ENCODE measurements around the gene HCRT.

HCRT gene

GRCh38 chr17:42180922-42181850, 4.1 kb downstream of the HCRT start, which contains the start of gene KCNH4:
KCNH4 (minus strand) TSS chr17:42181142; CDS start chr17:42180945, 197 bp downstream.
- Mint-ChIP-seq H3K36me3 (ENCODE audit: insufficient read depth) (peaks cover 8% of the 10 kb centered on the region), H3K27me3 (no peaks in the 10 kb centered on the region), H3K9me3 (no peaks in the 10 kb centered on the region), H3K27ac (ENCODE audit: low read depth) (no peak within 1 kb of the TSS), H3K4me1 (peaks cover 45% of the 10 kb centered on the region), H3K4me3 (peak within 1 kb of the TSS; percentile 70)
- DNase-seq (ENCODE audit: low spot score in 2 of 2): peak; percentile 62 to 79
- peak; percentile 45 for ATAC-seq (replicated peaks; ENCODE audit: extremely low read depth, poor library complexity, severe bottlenecking)

GRCh38 chr17:42180411-42180921, 4.8 kb downstream of the HCRT start:
- ATAC-seq (replicated peaks; ENCODE audit: extremely low read depth, poor library complexity, severe bottlenecking): no peak
- Mint-ChIP-seq H3K9me3 (no peaks in the 10 kb centered on the region), H3K4me1 (peaks cover 45% of the 10 kb centered on the region), H3K36me3 (ENCODE audit: insufficient read depth) (peaks cover 7% of the 10 kb centered on the region), H3K27me3 (no peaks in the 10 kb centered on the region), H3K4me3 (peak overlapping the region; percentile 70), H3K27ac (ENCODE audit: low read depth) (no peak overlapping the region)
- no peak for DNase-seq (ENCODE audit: low spot score in 2 of 2)

DNA sequence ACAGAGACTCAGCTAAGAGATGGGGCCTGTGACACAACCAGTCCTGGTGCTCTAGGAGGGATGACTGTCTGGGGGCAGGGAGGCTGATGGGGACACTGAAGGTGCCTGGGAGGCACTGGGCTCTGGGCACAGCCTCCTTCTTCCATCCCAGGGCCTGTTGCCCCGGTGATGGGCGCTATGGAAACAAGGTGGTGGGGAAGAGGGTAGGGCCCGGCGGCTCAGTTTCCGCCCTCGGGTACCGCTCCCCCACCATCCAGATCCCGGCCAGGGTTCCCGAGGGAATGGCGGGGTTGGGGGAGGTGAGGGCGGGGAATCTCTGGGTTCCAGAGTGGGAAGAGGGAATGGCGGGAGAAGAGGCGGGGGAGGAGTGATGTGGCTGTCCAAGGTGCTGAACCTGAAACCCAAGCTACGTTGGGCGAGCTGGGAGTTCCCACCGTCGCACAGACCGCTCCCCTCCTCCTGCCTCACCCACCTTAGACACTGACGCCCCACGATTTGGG, 5.3 kb downstream of the HCRT start:
- peaks cover 42% of the 10 kb centered on the region for H3K4me1 Mint-ChIP-seq
- DNase-seq (ENCODE audit: low spot score in 2 of 2): no peak
- no peak for ATAC-seq (replicated peaks; ENCODE audit: extremely low read depth, poor library complexity, severe bottlenecking)

GRCh38 chr17:42179335-42179734, 5.9 kb downstream of the HCRT start:
- no peaks in the 10 kb centered on the region for H3K27me3 Mint-ChIP-seq
- H3K36me3 Mint-ChIP-seq (ENCODE audit: insufficient read depth): peaks cover 4% of the 10 kb centered on the region
- no peaks in the 10 kb centered on the region for H3K9me3 Mint-ChIP-seq
- DNase-seq (ENCODE audit: low spot score in 2 of 2): no peak
- peak overlapping the region; percentile 70 for H3K4me3 Mint-ChIP-seq
- peaks cover 36% of the 10 kb centered on the region for H3K4me1 Mint-ChIP-seq
- H3K27ac Mint-ChIP-seq (ENCODE audit: low read depth): no peak overlapping the region
- no peak for ATAC-seq (replicated peaks; ENCODE audit: extremely low read depth, poor library complexity, severe bottlenecking)

More for the DNA sequence above, 5.3 kb downstream of the HCRT start:
- Mint-ChIP-seq H3K27ac (ENCODE audit: low read depth) (no peak overlapping the region), H3K9me3 (no peaks in the 10 kb centered on the region), H3K4me3 (peak overlapping the region; percentile 70), H3K27me3 (no peaks in the 10 kb centered on the region), H3K36me3 (ENCODE audit: insufficient read depth) (peaks cover 7% of the 10 kb centered on the region)

- Mint-ChIP-seq H3K4me3 (no peak overlapping the region), H3K27ac (ENCODE audit: low read depth) (no peak overlapping the region), H3K27me3 (no peaks in the 10 kb centered on the region), H3K9me3 (no peaks in the 10 kb centered on the region), H3K36me3 (ENCODE audit: insufficient read depth) (peaks cover 3% of the 10 kb centered on the region), H3K4me1 (peaks cover 34% of the 10 kb centered on the region)
- DNase-seq (ENCODE audit: low spot score in 2 of 2) (no peak), ATAC-seq (replicated peaks; ENCODE audit: extremely low read depth, poor library complexity, severe bottlenecking) (no peak)
These were observed 6.4 kb downstream of the HCRT start for GRCh38 chr17:42178817-42179216.

DNA sequence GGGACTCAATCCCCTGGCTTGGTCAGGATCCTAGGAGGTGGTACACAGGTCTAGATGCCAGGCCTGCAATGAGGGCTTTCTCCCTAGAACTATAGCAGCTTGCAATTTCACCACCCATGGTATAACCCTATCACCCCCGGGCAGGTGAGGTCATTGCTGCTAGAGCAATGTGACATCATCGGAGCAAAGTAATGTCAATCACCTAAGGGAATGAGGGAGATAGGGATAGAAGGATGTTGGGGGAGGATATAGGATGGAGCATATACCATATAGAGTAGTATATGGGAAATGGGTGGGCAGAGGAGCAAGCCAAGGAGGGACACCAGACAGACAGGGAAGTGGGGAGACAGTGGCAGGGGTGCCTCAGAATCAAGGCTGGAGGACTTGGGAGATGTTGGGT, 7.6 kb downstream of the HCRT start:
- DNase-seq (ENCODE audit: low spot score in 2 of 2) (no peak), ATAC-seq (replicated peaks; ENCODE audit: extremely low read depth, poor library complexity, severe bottlenecking) (no peak)
- Mint-ChIP-seq H3K4me1 (peaks cover 23% of the 10 kb centered on the region), H3K4me3 (no peak overlapping the region), H3K9me3 (no peaks in the 10 kb centered on the region), H3K27me3 (no peaks in the 10 kb centered on the region), H3K27ac (ENCODE audit: low read depth) (no peak overlapping the region), H3K36me3 (ENCODE audit: insufficient read depth) (peaks cover 2% of the 10 kb centered on the region)

GRCh38 chr17:42174126-42174783, 11.0 kb downstream of the HCRT start:
- H3K36me3 Mint-ChIP-seq (ENCODE audit: insufficient read depth): no peaks in the 10 kb centered on the region
- no peaks in the 10 kb centered on the region for H3K27me3 Mint-ChIP-seq
- no peak overlapping the region for H3K4me3 Mint-ChIP-seq
- DNase-seq (ENCODE audit: low spot score in 2 of 2): no peak
- H3K4me1 Mint-ChIP-seq: peaks cover 10% of the 10 kb centered on the region
- H3K27ac Mint-ChIP-seq (ENCODE audit: low read depth): no peak overlapping the region
- ATAC-seq (replicated peaks; ENCODE audit: extremely low read depth, poor library complexity, severe bottlenecking): no peak
- no peaks in the 10 kb centered on the region for H3K9me3 Mint-ChIP-seq

DNA sequence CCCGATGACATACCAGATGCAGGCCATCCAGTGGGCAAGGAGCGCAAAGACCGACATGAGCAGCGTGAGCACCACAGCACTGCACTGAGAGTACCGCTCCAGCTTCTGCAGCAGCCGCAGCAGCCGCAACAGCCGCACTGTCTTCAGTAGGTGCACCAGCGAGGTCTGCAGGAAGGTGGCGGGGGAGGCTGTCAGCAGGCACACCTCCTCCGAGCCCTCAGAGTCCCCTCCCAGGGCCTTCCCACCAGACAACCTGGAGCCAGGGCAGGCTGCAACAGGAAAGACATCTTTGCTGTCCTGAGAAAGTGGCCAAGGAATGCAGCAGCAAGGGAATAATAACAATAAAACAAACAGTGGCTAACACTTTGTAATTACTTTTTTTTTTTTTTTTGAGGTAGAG, 13.4 kb downstream of the HCRT start:
- Mint-ChIP-seq H3K36me3 (ENCODE audit: insufficient read depth) (no peaks in the 10 kb centered on the region), H3K4me1 (no peaks in the 10 kb centered on the region), H3K4me3 (no peak overlapping the region), H3K27ac (ENCODE audit: low read depth) (no peak overlapping the region), H3K9me3 (no peaks in the 10 kb centered on the region), H3K27me3 (no peaks in the 10 kb centered on the region)
- DNase-seq (ENCODE audit: low spot score in 2 of 2): no peak
- ATAC-seq (replicated peaks; ENCODE audit: extremely low read depth, poor library complexity, severe bottlenecking): no peak

DNA sequence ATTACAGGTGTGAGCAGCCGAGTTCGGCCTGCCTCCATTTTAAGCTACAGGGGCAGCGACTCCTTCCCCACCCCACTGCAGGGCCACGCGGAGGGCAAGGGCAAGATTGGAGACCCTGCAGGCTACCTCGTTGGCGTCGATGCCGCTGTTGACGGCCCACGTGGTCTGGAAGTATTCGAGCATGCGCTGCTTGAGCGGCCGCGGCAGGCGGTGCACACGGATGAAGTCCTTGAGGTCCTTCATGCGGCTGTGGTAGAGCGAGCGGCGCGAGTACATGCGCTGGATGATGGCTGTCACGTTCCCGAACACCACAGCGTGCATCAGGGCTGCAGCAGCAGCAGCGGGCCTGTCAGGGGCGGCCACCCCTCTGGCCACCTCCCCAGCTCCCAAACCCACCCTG, 15.9 kb downstream of the HCRT start:
- H3K4me1 Mint-ChIP-seq: no peaks in the 10 kb centered on the region
- DNase-seq (ENCODE audit: low spot score in 2 of 2): no peak
- ATAC-seq (replicated peaks; ENCODE audit: extremely low read depth, poor library complexity, severe bottlenecking): no peak
- no peak overlapping the region for H3K4me3 Mint-ChIP-seq
- H3K27me3 Mint-ChIP-seq: no peaks in the 10 kb centered on the region
- no peaks in the 10 kb centered on the region for H3K36me3 Mint-ChIP-seq (ENCODE audit: insufficient read depth)
- H3K27ac Mint-ChIP-seq (ENCODE audit: low read depth): no peak overlapping the region
- no peaks in the 10 kb centered on the region for H3K9me3 Mint-ChIP-seq

GRCh38 chr17:42167807-42168206, 17.4 kb downstream of the HCRT start:
- Mint-ChIP-seq H3K27me3 (no peaks in the 10 kb centered on the region), H3K4me3 (no peak overlapping the region), H3K27ac (ENCODE audit: low read depth) (peak overlapping the region; percentile 54), H3K4me1 (no peaks in the 10 kb centered on the region), H3K9me3 (no peaks in the 10 kb centered on the region), H3K36me3 (ENCODE audit: insufficient read depth) (no peaks in the 10 kb centered on the region)
- DNase-seq (ENCODE audit: low spot score in 2 of 2) (no peak), ATAC-seq (replicated peaks; ENCODE audit: extremely low read depth, poor library complexity, severe bottlenecking) (no peak)

DNA sequence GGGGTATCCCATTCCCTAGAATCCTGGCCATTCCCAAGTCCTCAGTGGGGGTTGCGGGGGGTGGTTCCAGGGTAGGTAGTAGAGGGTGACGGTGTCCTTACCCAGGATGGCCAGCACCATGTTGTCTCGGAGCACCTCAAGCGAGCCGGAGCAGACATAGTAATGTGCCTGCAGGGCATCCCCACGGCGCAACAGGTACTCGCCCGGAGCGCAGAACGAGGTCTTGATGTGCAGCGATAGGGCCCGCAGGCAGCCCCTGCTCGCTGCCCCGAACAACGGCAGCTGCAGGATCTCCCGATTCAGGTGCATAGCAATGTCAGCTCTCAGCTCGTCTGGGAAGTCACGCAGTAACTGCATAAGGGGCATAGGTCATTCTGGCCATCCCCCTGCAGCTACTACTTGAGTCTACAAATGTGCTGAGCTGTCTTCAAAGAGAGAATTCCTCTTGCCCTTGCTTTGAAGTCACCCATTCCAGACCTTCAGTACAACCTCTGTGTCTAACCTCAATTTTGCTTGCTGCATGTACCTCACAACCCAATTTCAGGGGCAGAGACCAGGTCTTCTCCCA, 19.0 kb downstream of the HCRT start:
- no peaks in the 10 kb centered on the region for H3K27me3 Mint-ChIP-seq
- no peak overlapping the region for H3K4me3 Mint-ChIP-seq
- H3K4me1 Mint-ChIP-seq: no peaks in the 10 kb centered on the region
- DNase-seq (ENCODE audit: low spot score in 2 of 2) (no peak), ATAC-seq (replicated peaks; ENCODE audit: extremely low read depth, poor library complexity, severe bottlenecking) (no peak)
- no peaks in the 10 kb centered on the region for H3K36me3 Mint-ChIP-seq (ENCODE audit: insufficient read depth)
- H3K9me3 Mint-ChIP-seq: no peaks in the 10 kb centered on the region
- no peak overlapping the region for H3K27ac Mint-ChIP-seq (ENCODE audit: low read depth)

- H3K36me3 Mint-ChIP-seq (ENCODE audit: insufficient read depth): no peaks in the 10 kb centered on the region
- H3K9me3 Mint-ChIP-seq: no peaks in the 10 kb centered on the region
- DNase-seq (ENCODE audit: low spot score in 2 of 2) (no peak), ATAC-seq (replicated peaks; ENCODE audit: extremely low read depth, poor library complexity, severe bottlenecking) (no peak)
- H3K4me1 Mint-ChIP-seq: no peaks in the 10 kb centered on the region
- H3K27me3 Mint-ChIP-seq: no peaks in the 10 kb centered on the region
- H3K27ac Mint-ChIP-seq (ENCODE audit: low read depth): no peak overlapping the region
- no peak overlapping the region for H3K4me3 Mint-ChIP-seq
These were observed 19.5 kb downstream of the HCRT start for GRCh38 chr17:42165751-42166150.
